Ishikawa (cell line): ENCODE results near the gene IGFBP4.

Experiments used
- CEBPB ChIP-seq: IDR thresholded peaks from 2 replicates; pipeline ENCODE4 v1.6.1; 2012
- CREB1 ChIP-seq: IDR thresholded peaks from 2 replicates; pipeline ENCODE4 v1.6.1; 2012; ENCODE audit warnings: low read depth
- EGR1 ChIP-seq: IDR thresholded peaks from 2 replicates; pipeline ENCODE4 v1.6.1; 2012
- EP300 ChIP-seq: IDR thresholded peaks from 2 replicates; pipeline ENCODE4 v1.6.1; 2012; ENCODE audit warnings: borderline replicate concordance
- FOXM1 ChIP-seq: IDR thresholded peaks from 2 replicates; pipeline ENCODE4 v1.6.1; 2012; ENCODE audit warnings: low read depth, borderline replicate concordance
- NFIC ChIP-seq: IDR thresholded peaks from 2 replicates; pipeline ENCODE4 v1.6.1; 2012
- RAD21 ChIP-seq: IDR thresholded peaks from 2 replicates; pipeline ENCODE4 v1.6.1; 2012; ENCODE audit warnings: low read depth
- TAF1 ChIP-seq: IDR thresholded peaks from 2 replicates; pipeline ENCODE4 v1.6.1; 2012; ENCODE audit warnings: low read depth, mild to moderate bottlenecking
- TCF12 ChIP-seq: IDR thresholded peaks from 2 replicates; pipeline ENCODE4 v1.6.1; 2012; ENCODE audit warnings: low read depth
- TEAD4 ChIP-seq: IDR thresholded peaks from 2 replicates; pipeline ENCODE4 v1.6.1; 2012
- YY1 ChIP-seq: IDR thresholded peaks from 2 replicates; pipeline ENCODE4 v1.6.1; 2012; ENCODE audit warnings: low read depth
- ZBTB7A ChIP-seq: IDR thresholded peaks from 2 replicates; pipeline ENCODE4 v1.6.1; 2012; ENCODE audit warnings: low read depth
- TF ChIP-seq, protein P1 (sequence below): IDR thresholded peaks from 2 replicates; pipeline ENCODE4 v1.6.1; 2012
- TF ChIP-seq, protein P2 (sequence below): IDR thresholded peaks from 2 replicates; pipeline ENCODE4 v1.6.1; 2012
- TF ChIP-seq, protein P3 (sequence below): IDR thresholded peaks from 2 replicates; pipeline ENCODE4 v1.6.1; 2012; ENCODE audit warnings: low read depth, mild to moderate bottlenecking

Gene IGFBP4

DNA sequence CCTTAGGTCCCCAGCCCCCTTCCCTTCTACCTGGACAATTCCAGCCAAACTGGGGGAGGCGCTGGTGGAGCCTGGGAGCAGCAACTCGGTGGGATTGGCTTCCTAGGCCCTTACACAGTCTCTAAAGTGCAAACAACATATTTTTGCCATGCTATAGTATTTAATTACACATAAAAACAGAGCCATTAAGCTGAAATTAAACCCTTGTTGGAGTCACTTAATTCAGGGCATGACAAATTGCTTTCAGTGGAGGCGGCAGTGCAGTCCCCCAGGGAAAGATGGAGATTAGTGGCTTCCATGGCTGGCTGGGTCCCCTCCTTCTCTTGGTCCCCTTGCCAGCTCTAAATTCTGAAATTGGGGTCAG lies 17.3 kb downstream of the IGFBP4 start:
- no peak for TF ChIP-seq EP300
- TF ChIP-seq EGR1, result no peak
- TF ChIP-seq CEBPB, result no peak
- no peak for TF ChIP-seq TEAD4
- TF ChIP-seq NFIC, result no peak
- TF ChIP-seq, protein P1, sequence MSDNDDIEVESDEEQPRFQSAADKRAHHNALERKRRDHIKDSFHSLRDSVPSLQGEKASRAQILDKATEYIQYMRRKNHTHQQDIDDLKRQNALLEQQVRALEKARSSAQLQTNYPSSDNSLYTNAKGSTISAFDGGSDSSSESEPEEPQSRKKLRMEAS, result no peak
- no peak for TF ChIP-seq ZBTB7A
- no peak for TF ChIP-seq YY1
- TF ChIP-seq, protein P2, sequence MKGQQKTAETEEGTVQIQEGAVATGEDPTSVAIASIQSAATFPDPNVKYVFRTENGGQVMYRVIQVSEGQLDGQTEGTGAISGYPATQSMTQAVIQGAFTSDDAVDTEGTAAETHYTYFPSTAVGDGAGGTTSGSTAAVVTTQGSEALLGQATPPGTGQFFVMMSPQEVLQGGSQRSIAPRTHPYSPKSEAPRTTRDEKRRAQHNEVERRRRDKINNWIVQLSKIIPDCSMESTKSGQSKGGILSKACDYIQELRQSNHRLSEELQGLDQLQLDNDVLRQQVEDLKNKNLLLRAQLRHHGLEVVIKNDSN, result no peak
- no peak for TF ChIP-seq TAF1
- no peak for TF ChIP-seq RAD21
- no peak for TF ChIP-seq FOXM1
- no peak for TF ChIP-seq TCF12
- TF ChIP-seq, protein P3, sequence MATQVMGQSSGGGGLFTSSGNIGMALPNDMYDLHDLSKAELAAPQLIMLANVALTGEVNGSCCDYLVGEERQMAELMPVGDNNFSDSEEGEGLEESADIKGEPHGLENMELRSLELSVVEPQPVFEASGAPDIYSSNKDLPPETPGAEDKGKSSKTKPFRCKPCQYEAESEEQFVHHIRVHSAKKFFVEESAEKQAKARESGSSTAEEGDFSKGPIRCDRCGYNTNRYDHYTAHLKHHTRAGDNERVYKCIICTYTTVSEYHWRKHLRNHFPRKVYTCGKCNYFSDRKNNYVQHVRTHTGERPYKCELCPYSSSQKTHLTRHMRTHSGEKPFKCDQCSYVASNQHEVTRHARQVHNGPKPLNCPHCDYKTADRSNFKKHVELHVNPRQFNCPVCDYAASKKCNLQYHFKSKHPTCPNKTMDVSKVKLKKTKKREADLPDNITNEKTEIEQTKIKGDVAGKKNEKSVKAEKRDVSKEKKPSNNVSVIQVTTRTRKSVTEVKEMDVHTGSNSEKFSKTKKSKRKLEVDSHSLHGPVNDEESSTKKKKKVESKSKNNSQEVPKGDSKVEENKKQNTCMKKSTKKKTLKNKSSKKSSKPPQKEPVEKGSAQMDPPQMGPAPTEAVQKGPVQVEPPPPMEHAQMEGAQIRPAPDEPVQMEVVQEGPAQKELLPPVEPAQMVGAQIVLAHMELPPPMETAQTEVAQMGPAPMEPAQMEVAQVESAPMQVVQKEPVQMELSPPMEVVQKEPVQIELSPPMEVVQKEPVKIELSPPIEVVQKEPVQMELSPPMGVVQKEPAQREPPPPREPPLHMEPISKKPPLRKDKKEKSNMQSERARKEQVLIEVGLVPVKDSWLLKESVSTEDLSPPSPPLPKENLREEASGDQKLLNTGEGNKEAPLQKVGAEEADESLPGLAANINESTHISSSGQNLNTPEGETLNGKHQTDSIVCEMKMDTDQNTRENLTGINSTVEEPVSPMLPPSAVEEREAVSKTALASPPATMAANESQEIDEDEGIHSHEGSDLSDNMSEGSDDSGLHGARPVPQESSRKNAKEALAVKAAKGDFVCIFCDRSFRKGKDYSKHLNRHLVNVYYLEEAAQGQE, result no peak
- no peak for TF ChIP-seq CREB1

DNA sequence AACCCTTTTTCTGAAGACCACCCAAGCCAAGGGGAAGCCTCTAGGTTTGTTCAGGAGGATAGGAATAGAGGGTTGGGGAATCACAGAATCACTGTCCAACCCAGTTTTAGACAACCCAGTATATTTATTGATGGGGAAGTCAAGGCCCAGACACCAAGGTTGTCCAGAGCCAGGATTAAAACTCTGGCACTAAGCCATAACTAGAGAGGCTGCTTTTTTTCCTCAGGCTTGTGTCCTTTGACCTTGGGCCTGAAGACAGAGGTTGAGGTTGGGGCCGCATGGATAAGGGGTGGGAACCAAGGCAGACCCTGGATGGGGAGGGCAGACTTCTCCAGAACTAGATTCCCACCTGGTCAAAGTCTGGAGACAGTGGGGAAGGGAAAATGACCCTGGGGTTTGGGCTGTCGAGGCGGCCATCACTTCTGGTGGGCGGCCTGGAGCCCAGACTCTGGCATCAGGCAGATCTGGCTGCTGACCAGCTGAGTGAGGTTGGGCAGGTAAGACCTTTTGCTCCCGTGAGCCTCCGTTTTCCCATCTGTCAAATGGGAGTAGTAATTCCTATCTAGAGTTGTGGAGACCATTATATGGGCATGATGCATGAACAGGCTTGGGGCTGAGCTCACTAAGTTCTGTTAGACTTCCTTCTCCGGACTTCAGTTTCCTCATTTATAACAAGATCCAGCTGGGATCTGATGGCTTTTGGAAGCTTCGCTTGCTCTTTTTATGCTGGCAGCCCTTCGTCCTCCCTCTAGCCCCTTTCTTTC lies 17.9 kb downstream of the IGFBP4 start:
- no peak for TF ChIP-seq FOXM1
- TF ChIP-seq, protein P2, result no peak
- TF ChIP-seq, protein P3, result no peak

DNA sequence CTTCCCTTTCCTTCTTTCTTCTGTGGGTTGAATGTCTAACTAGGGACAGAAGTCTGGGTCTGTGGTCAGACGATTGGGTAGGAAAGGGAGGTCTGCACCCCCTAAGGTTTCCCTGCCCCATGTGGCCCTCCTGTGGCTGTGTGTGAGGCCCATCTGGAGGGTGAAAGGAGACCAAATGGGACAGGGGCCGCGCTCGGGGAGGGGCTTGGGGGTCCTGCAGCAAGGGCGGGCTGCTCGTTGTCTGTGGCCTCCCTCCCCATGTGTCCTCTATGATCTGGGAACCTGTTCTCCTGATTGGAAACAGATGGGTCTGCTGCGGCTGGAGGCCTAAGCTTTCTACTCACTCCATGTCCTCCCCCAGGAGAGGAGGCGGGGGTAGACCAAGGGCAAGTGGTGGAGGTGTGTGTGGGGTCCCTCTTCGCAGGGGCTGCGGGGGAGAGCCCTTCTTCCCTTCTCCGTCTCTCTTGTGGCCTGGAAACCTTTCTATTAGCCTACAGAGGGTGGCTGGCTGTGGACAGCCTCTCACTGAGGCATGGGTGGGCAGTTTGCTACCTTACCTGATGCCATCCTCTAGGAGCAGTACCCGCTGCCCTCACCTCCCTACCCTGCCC lies 18.6 kb downstream of the IGFBP4 start:
- TF ChIP-seq, protein P2, result no peak
- TF ChIP-seq EGR1, result no peak
- no peak for TF ChIP-seq CEBPB
- no peak for TF ChIP-seq ZBTB7A
- TF ChIP-seq TEAD4, result no peak
- TF ChIP-seq YY1, result no peak
- no peak for TF ChIP-seq NFIC

DNA sequence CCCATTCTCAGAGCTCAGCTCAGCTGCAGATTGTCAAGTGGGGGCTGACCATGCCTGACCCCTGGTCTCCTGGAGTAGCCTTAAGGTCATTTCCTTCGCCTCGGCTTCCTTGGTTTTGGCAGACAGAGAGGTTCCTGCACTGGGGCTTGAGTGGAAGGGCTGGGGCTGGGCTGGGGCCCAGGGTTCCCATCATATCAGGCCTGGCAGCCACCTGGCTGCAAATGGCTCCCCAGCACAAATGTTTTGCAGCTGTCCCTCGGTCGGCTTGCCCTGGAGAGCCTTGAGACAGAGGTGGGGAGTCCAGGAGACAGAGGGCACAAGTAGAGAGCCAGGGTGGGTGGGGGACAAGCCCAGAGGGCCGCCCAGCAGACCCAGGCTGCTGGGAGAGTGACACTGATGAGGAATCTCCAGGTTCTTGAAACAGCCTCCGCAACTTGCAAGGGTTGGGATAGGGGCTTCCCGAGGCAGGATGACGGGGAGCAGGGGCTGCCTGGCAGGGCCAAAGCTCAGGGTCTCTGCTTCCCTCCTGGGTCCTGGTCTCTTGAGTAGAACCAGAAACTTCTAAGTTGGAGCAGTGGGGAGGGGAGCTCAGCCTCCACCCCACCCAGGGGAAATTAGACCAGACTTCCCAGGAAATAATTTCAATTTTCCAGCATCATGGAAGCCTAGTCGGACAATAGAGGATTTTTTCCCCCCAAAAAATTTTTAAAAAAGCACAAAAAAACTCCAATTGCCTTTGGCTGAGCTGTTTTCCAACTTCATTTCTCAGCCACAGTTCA lies 19.3 kb downstream of the IGFBP4 start:
- TF ChIP-seq TAF1 (no peak), RAD21 (no peak), ZBTB7A (no peak), NFIC (no peak), TEAD4 (no peak), CREB1 (no peak), EGR1 (no peak)
- TF ChIP-seq, protein P2, result no peak
- TF ChIP-seq, protein P3, result no peak
